ENCODE data around the gene CCDC91. TPM values are rescaled to one million over a fixed set of nuclear protein-coding genes. Genes with fewer than 3 reads are reported as not detected.

Gene CCDC91
- total RNA-seq, 1 donor from 2014 or later, result 13.5 TPM

DNA sequence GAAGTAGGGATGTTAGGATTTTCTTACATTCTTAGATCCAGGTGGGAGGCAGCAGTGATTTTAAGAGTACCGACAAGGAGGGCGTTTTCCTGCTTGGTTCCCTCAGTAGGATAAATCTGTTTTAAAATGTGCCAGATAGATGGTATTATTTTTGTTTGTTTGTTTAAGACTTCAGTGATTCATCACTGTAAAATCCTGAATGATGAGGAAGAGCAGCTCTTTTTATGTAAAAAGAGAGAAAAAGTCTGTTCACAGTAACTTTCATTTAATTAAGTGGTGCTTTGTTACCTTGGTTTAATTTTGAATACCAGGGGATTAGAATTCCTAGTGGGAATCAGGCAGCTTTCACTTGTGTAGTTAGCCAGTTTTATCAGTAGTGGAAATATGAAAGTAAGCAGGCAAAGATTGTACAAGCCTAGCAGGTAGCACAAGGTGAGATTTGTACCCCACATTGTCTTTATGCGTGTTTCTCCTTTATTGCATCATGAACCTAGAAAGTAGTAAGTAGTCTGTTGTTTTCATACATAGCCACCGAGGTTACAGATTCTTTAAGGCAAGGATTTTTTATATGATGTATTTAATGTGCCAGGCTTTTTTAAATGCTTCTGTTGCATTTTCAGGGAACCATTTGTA lies 349.6 kb downstream of the CCDC91 start:
- Histone ChIP-seq H3K36me3 (no peaks in the 10 kb centered on the region), H3K27me3 (no peaks in the 10 kb centered on the region), H3K4me1 (no peaks in the 10 kb centered on the region), H3K9me3 (no peaks in the 10 kb centered on the region), H3K4me3 (no peak overlapping the region), H3K27ac (no peak overlapping the region)
- no peak for DNase-seq (ENCODE audit: low spot score in 2 of 2)
- intact Hi-C loops (cut with DNase I), result no loop called here
- TF ChIP-seq, protein P1, sequence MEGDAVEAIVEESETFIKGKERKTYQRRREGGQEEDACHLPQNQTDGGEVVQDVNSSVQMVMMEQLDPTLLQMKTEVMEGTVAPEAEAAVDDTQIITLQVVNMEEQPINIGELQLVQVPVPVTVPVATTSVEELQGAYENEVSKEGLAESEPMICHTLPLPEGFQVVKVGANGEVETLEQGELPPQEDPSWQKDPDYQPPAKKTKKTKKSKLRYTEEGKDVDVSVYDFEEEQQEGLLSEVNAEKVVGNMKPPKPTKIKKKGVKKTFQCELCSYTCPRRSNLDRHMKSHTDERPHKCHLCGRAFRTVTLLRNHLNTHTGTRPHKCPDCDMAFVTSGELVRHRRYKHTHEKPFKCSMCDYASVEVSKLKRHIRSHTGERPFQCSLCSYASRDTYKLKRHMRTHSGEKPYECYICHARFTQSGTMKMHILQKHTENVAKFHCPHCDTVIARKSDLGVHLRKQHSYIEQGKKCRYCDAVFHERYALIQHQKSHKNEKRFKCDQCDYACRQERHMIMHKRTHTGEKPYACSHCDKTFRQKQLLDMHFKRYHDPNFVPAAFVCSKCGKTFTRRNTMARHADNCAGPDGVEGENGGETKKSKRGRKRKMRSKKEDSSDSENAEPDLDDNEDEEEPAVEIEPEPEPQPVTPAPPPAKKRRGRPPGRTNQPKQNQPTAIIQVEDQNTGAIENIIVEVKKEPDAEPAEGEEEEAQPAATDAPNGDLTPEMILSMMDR (IDR thresholded peaks at IDR 0.05), result no peak

DNA sequence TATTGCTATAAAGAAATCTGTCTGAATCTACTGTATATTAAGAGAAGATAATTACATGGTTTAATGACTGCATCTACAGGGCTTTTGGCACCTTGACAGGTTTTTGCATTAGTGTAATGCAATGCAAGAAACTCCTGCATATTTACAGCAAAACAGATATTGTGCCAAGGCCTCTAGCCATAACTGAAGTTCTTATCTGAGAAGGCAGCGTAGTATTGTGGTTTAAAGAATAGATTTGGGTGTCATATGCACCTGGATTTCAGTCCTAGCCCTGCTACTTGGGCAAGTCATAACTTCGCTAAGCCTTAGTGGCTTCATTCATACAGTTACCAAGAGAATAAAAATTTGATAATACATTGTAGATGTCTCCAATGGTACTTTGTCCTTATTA lies 350.1 kb downstream of the CCDC91 start:
- Histone ChIP-seq H3K9me3 (no peaks in the 10 kb centered on the region), H3K4me1 (no peaks in the 10 kb centered on the region), H3K36me3 (no peaks in the 10 kb centered on the region), H3K27ac (no peak overlapping the region), H3K27me3 (no peaks in the 10 kb centered on the region), H3K4me3 (no peak overlapping the region)
- TF ChIP-seq, protein P1 (IDR thresholded peaks at IDR 0.05), result no peak
- no peak for DNase-seq (ENCODE audit: low spot score in 2 of 2)
- intact Hi-C loops (cut with DNase I), result no loop called here

DNA sequence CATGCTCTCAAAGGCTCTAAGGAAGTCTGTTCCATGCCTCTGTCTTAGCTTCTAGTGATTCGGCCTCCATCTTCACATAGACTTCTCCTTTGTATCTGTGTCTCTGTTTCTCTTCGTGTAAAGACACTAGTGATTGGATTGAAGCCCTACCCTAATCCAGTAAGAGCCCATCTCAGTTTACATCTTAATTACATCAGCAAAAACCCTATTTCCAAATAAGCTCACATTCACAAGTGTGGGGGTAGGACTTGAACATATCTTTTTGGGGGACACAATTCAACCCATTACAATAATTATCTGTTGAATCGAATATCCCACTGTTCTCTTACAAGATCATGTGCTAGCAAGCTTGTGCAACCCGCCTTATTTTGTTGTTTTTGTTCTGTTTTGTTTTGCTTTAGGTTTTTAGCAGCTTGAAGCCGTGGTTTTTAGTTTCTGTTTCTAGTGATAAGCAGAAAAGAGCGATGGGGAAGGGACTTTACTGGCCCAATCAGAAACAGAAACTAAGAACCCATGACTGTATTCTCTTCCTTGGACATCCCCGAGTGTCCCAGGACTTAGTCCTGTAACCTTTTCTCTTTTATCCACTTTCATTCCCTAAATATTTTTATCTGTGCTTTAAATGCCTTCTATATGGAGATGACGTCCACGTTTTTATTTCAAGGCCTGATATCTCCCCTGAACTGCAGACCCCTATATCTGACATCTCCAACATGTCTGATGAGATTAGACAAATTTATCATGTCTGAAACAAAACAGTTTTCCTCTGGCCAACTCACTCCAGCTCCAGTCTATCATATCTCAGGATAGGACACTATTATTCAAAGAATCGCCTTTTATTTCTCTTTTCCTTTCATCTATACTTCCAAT lies 353.0 kb downstream of the CCDC91 start:
- intact Hi-C loops (cut with DNase I), result no loop called here
- no peak overlapping the region for H3K4me3 ChIP-seq
- H3K27ac ChIP-seq, result no peak overlapping the region
- H3K27me3 ChIP-seq, result no peaks in the 10 kb centered on the region
- no peak for DNase-seq (ENCODE audit: low spot score in 2 of 2)
- H3K36me3 ChIP-seq, result no peaks in the 10 kb centered on the region
- H3K9me3 ChIP-seq, result no peaks in the 10 kb centered on the region
- H3K4me1 ChIP-seq, result no peaks in the 10 kb centered on the region
- TF ChIP-seq, protein P1 (IDR thresholded peaks at IDR 0.05), result no peak

DNA sequence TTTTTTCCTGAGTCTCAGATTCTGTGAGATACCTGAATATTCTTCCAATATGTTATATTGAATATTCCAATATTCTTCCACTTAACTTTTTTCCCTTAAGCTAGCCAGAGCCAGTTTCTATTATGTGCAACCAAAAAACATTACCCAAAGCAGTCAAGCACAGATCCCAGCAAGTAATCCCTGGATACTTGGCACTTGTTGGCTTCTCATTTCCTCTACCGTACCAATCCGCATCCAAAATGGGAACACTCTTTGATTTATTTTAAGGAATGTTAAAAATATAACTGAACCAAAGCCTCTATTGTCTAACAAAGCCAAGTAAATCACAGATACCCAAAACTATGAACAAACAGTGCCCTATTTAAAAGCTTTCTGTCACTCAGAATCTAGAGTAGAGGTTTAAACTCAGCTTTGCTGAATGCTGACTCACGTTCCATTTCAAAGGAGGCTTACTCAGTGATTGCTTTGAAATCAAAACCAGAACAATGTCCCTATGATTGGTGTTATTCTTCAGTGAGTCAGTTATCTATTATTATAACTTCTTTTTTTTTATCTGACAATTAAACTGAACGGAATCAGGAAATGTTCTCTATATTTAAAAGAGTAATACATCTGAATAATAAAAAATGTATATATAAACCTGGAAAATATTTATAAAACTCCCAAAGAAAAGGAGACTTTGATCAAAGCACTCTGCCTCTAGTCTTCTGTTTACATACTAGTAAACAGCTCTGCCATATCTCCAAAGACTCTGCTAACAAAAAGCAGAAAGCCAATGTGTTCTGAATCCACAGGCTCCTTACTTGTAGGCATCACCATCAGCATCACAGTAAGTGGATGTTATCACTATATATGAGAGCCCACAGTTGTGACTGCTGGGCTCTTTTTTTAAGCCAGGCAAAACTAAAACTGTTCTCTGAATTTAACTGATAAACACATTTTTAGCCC lies 360.8 kb downstream of the CCDC91 start:
- intact Hi-C loops (cut with DNase I), result no loop called here
- TF ChIP-seq, protein P1 (IDR thresholded peaks at IDR 0.05), result no peak
- peaks cover 0 to 3% of the 10 kb centered on the region in 2 donors for H3K4me1 ChIP-seq
- no peaks in the 10 kb centered on the region for H3K9me3 ChIP-seq
- no peaks in the 10 kb centered on the region for H3K36me3 ChIP-seq
- no peak for DNase-seq (ENCODE audit: low spot score in 2 of 2)
- H3K4me3 ChIP-seq, result no peak overlapping the region
- H3K27ac ChIP-seq, result peak overlapping the region in 1 of 2 donors; percentile 34
- H3K27me3 ChIP-seq, result no peaks in the 10 kb centered on the region

DNA sequence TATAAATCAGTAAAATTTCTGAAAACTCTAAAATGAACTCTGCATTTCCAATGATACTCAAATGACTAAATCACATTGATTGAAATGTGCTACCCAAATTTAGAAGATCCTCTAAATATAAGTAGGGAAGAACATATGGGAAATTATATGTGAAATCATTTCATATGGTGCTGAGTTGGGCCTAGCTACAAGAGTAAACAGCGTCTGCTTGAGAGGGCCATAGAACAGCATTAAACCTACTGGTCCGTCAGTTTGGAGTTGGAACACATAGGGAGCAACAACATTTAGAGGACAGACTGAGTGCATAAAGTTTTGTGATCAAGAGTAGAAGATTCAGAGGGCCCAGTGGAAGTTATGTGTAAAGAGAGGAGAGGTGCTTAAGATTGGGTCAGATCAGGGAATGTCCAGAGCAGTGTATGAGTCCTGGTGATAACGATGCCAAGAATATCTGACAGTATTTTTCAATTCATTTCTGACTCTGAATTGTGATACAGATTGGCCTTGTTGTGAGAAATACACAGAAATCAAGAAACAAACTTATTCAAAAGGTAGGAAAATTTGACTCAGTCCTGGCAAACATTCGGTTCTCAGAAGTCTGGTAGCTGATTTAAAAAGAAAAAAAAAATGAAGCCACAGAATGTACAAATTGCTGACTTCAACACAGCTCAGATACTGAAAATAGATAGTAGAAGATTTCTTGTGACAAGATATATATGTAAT lies 362.2 kb downstream of the CCDC91 start:
- intact Hi-C loops (cut with DNase I), result no loop called here
- H3K9me3 ChIP-seq, result no peaks in the 10 kb centered on the region
- H3K4me3 ChIP-seq, result no peak overlapping the region
- DNase-seq (ENCODE audit: low spot score in 2 of 2), result no peak
- no peaks in the 10 kb centered on the region for H3K27me3 ChIP-seq
- peaks cover 0 to 3% of the 10 kb centered on the region in 2 donors for H3K4me1 ChIP-seq
- no peak overlapping the region for H3K27ac ChIP-seq
- H3K36me3 ChIP-seq, result no peaks in the 10 kb centered on the region
- TF ChIP-seq, protein P1 (IDR thresholded peaks at IDR 0.05), result no peak
